ENCODE data around the gene CAMK2B.

Gene CAMK2B

GRCh38 chr7:44228571-44229350, 96.6 kb downstream of the CAMK2B start:
- no peaks in the 10 kb centered on the region for H3K36me3 ChIP-seq (ENCODE audit: insufficient read depth, low read length)
- H3K9ac ChIP-seq (ENCODE audit: low read length), result no peak overlapping the region
- no peak overlapping the region for H3K4me3 ChIP-seq (ENCODE audit: low read depth in 1 of 2, low read length in 2 of 2)
- H3K9me3 ChIP-seq (ENCODE audit: low read length), result no peaks in the 10 kb centered on the region
- no peak overlapping the region for H3K27ac ChIP-seq (ENCODE audit: low read depth, low read length)
- peaks cover 0 to 21% of the 10 kb centered on the region in 2 donors for H3K27me3 ChIP-seq (ENCODE audit: control insufficient read depth in 1 of 2, insufficient read depth in 2 of 2, low read length in 2 of 2)
- H3K4me1 ChIP-seq (ENCODE audit: insufficient read depth, low read length), result no peaks in the 10 kb centered on the region

- peaks cover 0 to 21% of the 10 kb centered on the region in 2 donors for H3K27me3 ChIP-seq (ENCODE audit: control insufficient read depth in 1 of 2, insufficient read depth in 2 of 2, low read length in 2 of 2)
- no peak overlapping the region for H3K27ac ChIP-seq (ENCODE audit: low read depth, low read length)
- H3K36me3 ChIP-seq (ENCODE audit: insufficient read depth, low read length), result no peaks in the 10 kb centered on the region
- no peaks in the 10 kb centered on the region for H3K9me3 ChIP-seq (ENCODE audit: low read length)
- H3K4me3 ChIP-seq (ENCODE audit: low read depth in 1 of 2, low read length in 2 of 2), result no peak overlapping the region
- no peak overlapping the region for H3K9ac ChIP-seq (ENCODE audit: low read length)
- no peaks in the 10 kb centered on the region for H3K4me1 ChIP-seq (ENCODE audit: insufficient read depth, low read length)
Measured at GRCh38 chr7:44227911-44228310, 97.5 kb downstream of the CAMK2B start.

GRCh38 chr7:44226396-44226753, 99.0 kb downstream of the CAMK2B start:
- no peak overlapping the region for H3K9ac ChIP-seq (ENCODE audit: low read length)
- peaks cover 0 to 21% of the 10 kb centered on the region in 2 donors for H3K27me3 ChIP-seq (ENCODE audit: control insufficient read depth in 1 of 2, insufficient read depth in 2 of 2, low read length in 2 of 2)
- H3K4me3 ChIP-seq (ENCODE audit: low read depth in 1 of 2, low read length in 2 of 2), result no peak overlapping the region
- no peak overlapping the region for H3K27ac ChIP-seq (ENCODE audit: low read depth, low read length)
- H3K36me3 ChIP-seq (ENCODE audit: insufficient read depth, low read length), result no peaks in the 10 kb centered on the region
- no peaks in the 10 kb centered on the region for H3K9me3 ChIP-seq (ENCODE audit: low read length)
- H3K4me1 ChIP-seq (ENCODE audit: insufficient read depth, low read length), result no peaks in the 10 kb centered on the region

- H3K9me3 ChIP-seq (ENCODE audit: low read length), result no peaks in the 10 kb centered on the region
- H3K27ac ChIP-seq (ENCODE audit: low read depth, low read length), result no peak overlapping the region
- H3K27me3 ChIP-seq (ENCODE audit: control insufficient read depth in 1 of 2, insufficient read depth in 2 of 2, low read length in 2 of 2), result peaks cover 0 to 26% of the 10 kb centered on the region in 2 donors
- H3K4me3 ChIP-seq (ENCODE audit: low read depth in 1 of 2, low read length in 2 of 2), result no peak overlapping the region
- H3K4me1 ChIP-seq (ENCODE audit: insufficient read depth, low read length), result no peaks in the 10 kb centered on the region
- H3K9ac ChIP-seq (ENCODE audit: low read length), result no peak overlapping the region
- no peaks in the 10 kb centered on the region for H3K36me3 ChIP-seq (ENCODE audit: insufficient read depth, low read length)
Measured at GRCh38 chr7:44225566-44226395, 99.6 kb downstream of the CAMK2B start.

GRCh38 chr7:44224974-44225565, 100.3 kb downstream of the CAMK2B start:
- Histone ChIP-seq H3K4me1 (ENCODE audit: insufficient read depth, low read length) (no peaks in the 10 kb centered on the region), H3K27ac (ENCODE audit: low read depth, low read length) (no peak overlapping the region), H3K9me3 (ENCODE audit: low read length) (no peaks in the 10 kb centered on the region), H3K27me3 (ENCODE audit: control insufficient read depth in 1 of 2, insufficient read depth in 2 of 2, low read length in 2 of 2) (peaks cover 0 to 27% of the 10 kb centered on the region in 2 donors), H3K36me3 (ENCODE audit: insufficient read depth, low read length) (no peaks in the 10 kb centered on the region), H3K9ac (ENCODE audit: low read length) (no peak overlapping the region), H3K4me3 (ENCODE audit: low read depth in 1 of 2, low read length in 2 of 2) (no peak overlapping the region)

- H3K4me1 ChIP-seq (ENCODE audit: insufficient read depth, low read length), result no peaks in the 10 kb centered on the region
Measured at GRCh38 chr7:44224080-44224973, 101.1 kb downstream of the CAMK2B start.

GRCh38 chr7:44223362-44224079, 101.9 kb downstream of the CAMK2B start:
- H3K27ac ChIP-seq (ENCODE audit: low read depth, low read length), result no peak overlapping the region
- H3K9me3 ChIP-seq (ENCODE audit: low read length), result no peaks in the 10 kb centered on the region
- H3K27me3 ChIP-seq (ENCODE audit: control insufficient read depth in 1 of 2, insufficient read depth in 2 of 2, low read length in 2 of 2), result peaks cover 0 to 27% of the 10 kb centered on the region in 2 donors
- H3K4me1 ChIP-seq (ENCODE audit: insufficient read depth, low read length), result no peaks in the 10 kb centered on the region
- no peaks in the 10 kb centered on the region for H3K36me3 ChIP-seq (ENCODE audit: insufficient read depth, low read length)
- no peak overlapping the region for H3K9ac ChIP-seq (ENCODE audit: low read length)
- H3K4me3 ChIP-seq (ENCODE audit: low read depth in 1 of 2, low read length in 2 of 2), result no peak overlapping the region

More at GRCh38 chr7:44224080-44224973, 101.1 kb downstream of the CAMK2B start:
- no peaks in the 10 kb centered on the region for H3K36me3 ChIP-seq (ENCODE audit: insufficient read depth, low read length)
- H3K4me3 ChIP-seq (ENCODE audit: low read depth in 1 of 2, low read length in 2 of 2), result no peak overlapping the region
- no peaks in the 10 kb centered on the region for H3K9me3 ChIP-seq (ENCODE audit: low read length)
- H3K9ac ChIP-seq (ENCODE audit: low read length), result no peak overlapping the region
- H3K27me3 ChIP-seq (ENCODE audit: control insufficient read depth in 1 of 2, insufficient read depth in 2 of 2, low read length in 2 of 2), result peaks cover 0 to 27% of the 10 kb centered on the region in 2 donors
- no peak overlapping the region for H3K27ac ChIP-seq (ENCODE audit: low read depth, low read length)

- H3K4me1 ChIP-seq (ENCODE audit: insufficient read depth, low read length), result no peaks in the 10 kb centered on the region
- H3K9me3 ChIP-seq (ENCODE audit: low read length), result no peaks in the 10 kb centered on the region
- H3K27me3 ChIP-seq (ENCODE audit: control insufficient read depth in 1 of 2, insufficient read depth in 2 of 2, low read length in 2 of 2), result peaks cover 0 to 32% of the 10 kb centered on the region in 2 donors
- no peaks in the 10 kb centered on the region for H3K36me3 ChIP-seq (ENCODE audit: insufficient read depth, low read length)
- H3K9ac ChIP-seq (ENCODE audit: low read length), result no peak overlapping the region
- no peak overlapping the region for H3K4me3 ChIP-seq (ENCODE audit: low read depth in 1 of 2, low read length in 2 of 2)
- H3K27ac ChIP-seq (ENCODE audit: low read depth, low read length), result no peak overlapping the region
Measured at GRCh38 chr7:44222776-44223261, 102.6 kb downstream of the CAMK2B start.

GRCh38 chr7:44222074-44222473, 103.3 kb downstream of the CAMK2B start:
- H3K4me3 ChIP-seq (ENCODE audit: low read depth in 1 of 2, low read length in 2 of 2), result no peak overlapping the region
- no peaks in the 10 kb centered on the region for H3K36me3 ChIP-seq (ENCODE audit: insufficient read depth, low read length)
- no peak overlapping the region for H3K27ac ChIP-seq (ENCODE audit: low read depth, low read length)
- H3K27me3 ChIP-seq (ENCODE audit: control insufficient read depth in 1 of 2, insufficient read depth in 2 of 2, low read length in 2 of 2), result peaks cover 0 to 32% of the 10 kb centered on the region in 2 donors
- no peaks in the 10 kb centered on the region for H3K4me1 ChIP-seq (ENCODE audit: insufficient read depth, low read length)
- no peaks in the 10 kb centered on the region for H3K9me3 ChIP-seq (ENCODE audit: low read length)
- H3K9ac ChIP-seq (ENCODE audit: low read length), result no peak overlapping the region

GRCh38 chr7:44221231-44221791, 104.1 kb downstream of the CAMK2B start:
- Histone ChIP-seq H3K9me3 (ENCODE audit: low read length) (no peaks in the 10 kb centered on the region), H3K4me1 (ENCODE audit: insufficient read depth, low read length) (no peaks in the 10 kb centered on the region), H3K27ac (ENCODE audit: low read depth, low read length) (no peak overlapping the region), H3K36me3 (ENCODE audit: insufficient read depth, low read length) (no peaks in the 10 kb centered on the region), H3K4me3 (ENCODE audit: low read depth in 1 of 2, low read length in 2 of 2) (no peak overlapping the region), H3K9ac (ENCODE audit: low read length) (no peak overlapping the region), H3K27me3 (ENCODE audit: control insufficient read depth in 1 of 2, insufficient read depth in 2 of 2, low read length in 2 of 2) (peaks cover 0 to 30% of the 10 kb centered on the region in 2 donors)
